Colon (tissue), 2 donors: Measurements from ENCODE around the gene EHF.

Source experiments
- FAIRE-seq: peaks from 2 replicates; lab custom pipeline; 2012; peaks lifted over from hg19 to GRCh38; lab: Jason Lieb, UNC
- donor health status: control.
- donor health status: control.

Gene EHF

DNA sequence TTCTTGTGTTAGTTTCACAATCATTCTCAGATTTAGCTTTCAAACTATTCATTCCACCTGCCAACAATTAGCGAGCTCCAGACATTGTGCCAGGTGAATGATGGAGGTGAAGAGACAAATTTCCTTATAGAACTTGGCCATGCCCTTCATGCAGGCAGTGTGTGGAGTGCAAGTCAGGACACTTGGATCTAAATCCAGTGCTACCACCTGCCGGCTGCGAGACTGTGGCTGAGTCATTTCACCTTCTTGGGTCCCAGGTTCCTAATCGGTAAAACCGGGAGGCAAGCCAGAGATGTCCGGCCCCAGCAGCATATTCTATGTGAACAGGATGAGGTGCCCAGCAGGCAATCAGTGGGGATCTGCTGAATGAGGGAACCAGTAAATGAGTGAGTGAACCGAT lies 18.6 kb upstream of the EHF start:
- FAIRE-seq, result no peak

DNA sequence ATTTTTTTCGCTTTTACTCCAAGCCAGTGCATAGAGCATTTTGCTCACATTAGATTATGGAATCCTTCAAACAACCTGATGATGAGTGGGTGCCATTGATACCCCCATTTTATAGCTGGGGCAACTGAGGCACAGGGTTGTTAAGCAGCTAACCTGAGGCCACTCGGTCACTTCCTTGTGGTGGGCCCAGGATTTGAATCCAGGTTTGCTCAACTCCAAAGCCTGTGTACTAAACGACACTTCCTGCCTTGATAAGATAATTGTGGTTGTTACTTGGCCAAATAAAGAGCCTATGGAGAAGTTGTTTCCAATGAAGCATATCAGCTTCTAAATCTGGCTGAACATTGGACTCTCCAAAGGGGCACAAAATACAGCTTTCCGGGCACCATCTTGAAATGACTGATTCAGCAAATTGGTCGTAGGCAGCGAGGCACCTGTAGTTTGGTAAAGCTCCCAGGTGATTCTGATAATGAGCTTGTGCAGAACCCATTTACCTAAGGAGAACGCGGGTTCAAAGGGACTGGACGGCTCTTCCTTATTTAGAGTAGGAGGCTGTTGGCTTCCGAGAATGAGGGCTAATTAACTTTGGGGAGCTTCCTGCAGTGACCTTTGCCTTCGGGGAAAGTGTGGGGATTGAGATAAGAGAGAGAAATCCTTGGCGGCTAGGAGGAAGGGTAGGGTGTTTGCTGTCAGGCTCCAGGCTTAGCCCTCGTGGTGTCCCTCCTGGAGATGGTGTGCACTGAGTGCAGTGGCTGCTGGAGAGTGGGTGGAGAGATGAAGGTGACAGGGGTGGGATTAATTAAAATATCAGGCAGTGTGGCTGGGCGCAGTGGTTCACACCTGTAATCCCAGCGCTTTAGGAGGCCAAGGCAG lies 17.5 kb upstream of the EHF start:
- FAIRE-seq, result no peak

DNA sequence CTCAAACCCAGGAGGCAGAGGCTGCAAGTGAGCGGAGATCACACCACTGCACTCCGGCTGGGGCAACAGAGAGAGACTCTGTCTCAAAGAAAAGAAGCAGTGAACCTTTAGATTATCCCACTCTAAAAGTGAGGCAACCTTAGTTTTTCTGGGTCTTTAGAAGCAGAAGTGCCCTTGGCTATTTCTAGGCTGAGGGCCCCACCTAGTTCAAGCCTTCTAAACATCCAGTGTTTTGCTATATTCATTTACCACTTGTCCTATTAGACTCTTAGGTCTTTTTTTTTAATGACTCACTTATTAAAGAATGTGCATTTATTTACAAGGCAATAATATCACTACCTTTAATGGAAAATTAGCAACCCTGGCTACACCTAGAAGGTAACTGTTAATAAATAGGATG lies 16.7 kb upstream of the EHF start:
- no peak for FAIRE-seq

DNA sequence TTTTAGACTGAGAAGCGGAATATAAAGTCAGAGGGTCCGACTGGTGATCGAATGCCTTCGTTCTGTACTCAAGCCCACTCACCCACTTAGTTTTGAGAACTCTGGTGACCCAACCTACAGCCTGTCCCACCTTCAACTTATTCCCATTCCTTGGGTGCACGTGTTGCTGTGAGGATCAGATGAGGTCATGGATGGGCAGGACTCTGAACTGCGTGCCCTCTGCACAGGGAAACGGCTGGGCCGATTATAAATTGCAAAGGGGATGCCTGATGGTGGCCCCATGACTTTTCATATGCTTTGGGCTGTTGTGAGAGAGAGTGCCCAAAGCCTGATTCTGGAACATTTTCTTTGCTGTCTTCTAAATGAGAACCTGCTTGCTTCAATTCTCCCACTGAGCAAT lies 16.0 kb upstream of the EHF start:
- no peak for FAIRE-seq

DNA sequence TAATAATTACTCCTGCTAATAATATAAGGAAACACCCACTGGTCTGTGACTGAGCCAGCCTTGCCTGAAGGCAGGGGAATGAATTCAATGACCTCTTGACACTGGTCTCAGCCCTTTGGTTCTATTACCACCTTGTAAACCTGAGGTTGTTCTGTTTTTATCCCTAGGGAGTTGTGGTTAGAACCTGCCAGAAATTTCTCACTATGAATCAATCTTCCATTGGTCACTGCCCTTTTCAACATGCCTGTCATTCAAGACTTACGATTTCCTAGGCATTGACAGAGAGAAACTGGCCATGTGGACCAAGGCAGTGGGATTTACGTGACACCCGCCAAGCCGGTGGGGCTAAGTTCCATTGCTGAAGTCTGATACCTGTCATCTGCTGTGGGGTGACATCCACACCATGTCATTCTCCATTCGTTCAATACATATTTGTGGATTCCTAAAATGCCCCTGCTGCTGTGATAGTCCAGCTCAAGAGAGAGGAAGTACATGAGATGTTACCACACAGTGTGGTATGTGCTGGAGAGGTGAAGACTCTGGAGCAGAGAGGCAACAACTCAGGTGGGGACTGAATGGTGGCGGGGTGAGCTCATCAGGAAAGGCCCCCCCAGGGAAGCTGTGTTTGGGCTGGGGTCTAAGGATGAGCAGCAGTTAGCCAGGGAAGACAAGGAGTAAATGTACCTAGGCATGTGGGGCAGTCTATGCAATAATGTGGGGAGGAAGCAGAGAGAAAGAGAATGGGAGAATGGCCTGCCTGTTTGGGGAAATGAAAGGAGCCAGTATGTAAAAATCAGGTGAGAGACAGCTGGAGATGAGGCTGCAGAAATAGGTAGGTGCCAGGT lies 15.2 kb upstream of the EHF start:
- FAIRE-seq, result no peak

DNA sequence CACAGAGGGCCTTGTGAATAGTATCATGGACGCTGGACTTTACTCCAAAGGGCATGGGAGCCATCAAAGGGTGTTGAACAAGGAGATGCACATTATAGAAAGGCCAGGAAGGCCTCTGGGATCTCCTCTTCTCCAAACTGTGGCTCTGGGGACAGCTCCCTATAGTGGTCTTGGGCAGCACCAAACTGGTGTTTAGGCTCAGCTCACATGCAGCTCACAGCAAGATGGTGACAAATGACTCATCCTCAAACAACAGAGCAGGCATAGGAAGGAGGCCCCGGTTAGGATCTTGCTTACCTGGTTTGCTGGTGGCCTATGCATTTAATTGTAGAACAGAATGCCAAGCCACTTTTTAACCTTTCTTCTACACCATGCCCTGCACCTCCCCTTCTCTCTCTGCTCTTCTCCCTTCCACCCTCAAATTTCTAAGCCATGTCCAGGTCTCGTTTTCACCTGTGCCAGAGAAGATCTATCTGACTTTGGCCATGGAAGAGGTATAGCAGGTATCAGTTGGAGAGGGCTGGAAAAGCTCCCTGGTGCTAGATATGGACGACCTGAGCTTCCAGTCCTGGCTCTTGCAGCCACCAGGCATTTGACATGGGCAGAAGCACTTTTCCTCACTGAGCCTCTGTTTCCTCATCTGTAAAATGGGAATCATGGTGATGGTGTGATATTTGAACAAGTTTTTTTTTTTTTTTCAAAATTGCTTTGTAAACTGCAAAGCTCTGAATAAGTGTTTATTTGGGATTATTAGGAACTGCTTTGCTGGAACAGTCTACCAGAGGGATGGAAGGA lies 14.4 kb upstream of the EHF start:
- FAIRE-seq, result no peak

DNA sequence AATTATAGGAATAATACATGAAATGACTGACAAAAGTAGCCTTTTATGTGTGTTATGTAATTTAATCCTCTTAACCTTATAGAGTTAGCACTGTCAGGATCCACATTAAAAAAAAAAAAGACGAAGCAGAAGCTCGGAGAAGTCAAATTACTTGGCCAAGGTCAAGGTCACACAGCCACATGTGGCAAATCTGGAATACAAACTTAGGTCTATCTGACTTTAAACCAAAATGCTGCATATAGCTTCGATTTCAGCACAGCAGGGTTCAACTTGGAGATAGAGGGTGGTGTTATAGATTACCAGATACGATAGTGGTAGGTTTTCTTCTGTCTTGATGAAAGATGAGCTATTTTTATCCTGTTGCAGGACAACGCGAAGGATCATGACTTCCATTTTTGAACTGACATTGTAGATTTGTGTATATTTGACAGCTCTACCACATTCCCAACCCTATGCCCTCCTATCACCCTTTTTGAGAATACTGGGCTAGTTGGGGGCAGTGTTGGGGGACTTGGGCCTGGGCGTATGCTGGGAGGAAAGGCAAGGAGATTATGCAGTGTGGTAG lies 11.6 kb upstream of the EHF start:
- no peak for FAIRE-seq

DNA sequence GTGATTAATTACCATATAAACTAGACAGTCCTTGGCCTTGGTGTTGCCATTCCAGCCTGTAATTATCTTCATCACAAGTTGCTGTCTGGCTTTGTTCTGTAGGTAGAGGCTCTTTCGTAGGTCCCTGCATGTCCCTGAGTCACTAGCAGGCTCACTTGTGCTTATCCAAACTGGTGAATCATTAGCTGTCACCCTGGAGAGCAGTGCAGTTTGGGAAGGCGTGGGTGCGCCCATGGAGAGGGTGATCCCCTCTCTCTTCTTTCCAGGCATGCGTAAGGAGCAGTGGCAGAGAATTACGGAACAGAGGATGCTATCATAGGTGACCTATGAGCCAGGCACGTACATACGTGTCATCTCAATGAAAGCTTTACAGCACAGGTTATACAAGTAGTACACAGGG lies 11.0 kb upstream of the EHF start:
- FAIRE-seq, result no peak

DNA sequence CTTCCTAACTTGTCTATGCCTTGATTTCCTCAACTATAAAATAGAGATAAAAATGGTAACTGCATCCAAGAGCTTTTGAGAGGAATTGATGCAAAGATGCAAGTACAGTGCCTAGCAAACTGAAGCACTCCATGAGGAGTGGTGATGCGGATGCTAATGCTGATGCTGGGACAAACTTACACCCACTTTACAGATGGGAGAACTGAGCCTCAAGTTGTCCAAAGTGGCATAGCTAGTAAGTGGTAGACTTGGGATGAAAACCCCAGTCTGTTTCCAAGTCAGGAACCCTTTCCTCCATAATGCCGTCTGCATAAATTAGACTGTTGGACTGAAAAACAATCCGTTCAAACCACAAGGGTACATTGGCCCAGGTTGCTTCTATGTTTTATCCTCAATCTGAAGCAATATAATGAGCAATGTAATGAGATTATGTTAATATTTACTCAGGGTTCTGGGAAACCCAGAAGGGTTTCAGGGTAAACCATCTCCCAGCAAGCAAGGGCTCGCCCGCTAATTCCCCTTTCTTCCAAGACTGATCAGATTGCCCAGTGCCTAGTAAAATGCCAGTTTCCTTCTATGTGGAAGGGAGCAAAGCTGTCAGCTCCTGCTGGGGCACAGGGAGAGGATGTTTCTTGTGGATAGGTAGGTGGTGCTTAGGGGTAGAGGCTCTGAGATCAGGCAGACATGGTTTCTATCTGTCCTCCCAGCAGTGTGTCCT lies 10.4 kb upstream of the EHF start:
- FAIRE-seq, result no peak

DNA sequence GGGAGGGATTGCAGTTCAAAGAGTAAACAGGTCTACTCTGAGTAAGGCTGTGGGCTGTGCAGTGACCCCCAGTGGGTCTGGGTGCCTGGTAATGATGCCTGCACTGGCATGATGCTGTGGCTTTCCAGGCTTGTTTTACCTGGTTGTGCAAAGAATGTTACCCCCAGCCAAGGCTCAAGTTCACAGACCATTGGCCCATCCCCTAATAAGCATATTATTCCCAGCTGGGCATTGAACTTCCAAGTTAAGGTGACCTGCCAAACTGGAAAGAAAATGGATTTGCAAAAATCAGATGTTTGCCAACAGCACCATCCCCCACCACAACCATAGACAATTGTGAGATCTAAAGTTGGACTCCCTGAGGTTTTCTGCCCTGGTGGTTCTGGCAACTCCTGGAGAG lies 7.9 kb upstream of the EHF start:
- no peak for FAIRE-seq

DNA sequence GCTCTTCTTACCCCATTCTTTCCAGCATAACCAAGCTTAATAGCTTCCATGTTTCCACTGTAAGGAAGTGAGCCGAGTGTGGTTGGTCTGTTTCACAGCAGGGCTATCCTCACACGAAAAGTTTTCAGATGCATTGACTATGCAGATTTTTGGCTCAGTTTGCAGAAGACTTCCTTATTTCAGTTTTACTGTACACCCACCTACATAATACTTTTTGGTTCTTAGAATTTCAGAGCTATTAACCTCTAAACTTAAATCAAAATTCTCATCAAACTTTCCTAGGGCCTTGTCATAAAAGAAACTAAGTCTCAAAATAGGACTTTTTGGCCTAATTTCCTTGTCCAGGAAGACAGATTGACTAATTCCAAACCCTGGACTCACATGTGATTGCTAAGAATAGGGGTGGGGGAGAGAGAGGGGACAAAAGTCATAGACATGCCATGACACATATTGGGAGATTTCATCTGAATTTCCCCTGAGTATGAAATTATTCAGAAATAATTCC lies 7.3 kb upstream of the EHF start:
- no peak for FAIRE-seq

DNA sequence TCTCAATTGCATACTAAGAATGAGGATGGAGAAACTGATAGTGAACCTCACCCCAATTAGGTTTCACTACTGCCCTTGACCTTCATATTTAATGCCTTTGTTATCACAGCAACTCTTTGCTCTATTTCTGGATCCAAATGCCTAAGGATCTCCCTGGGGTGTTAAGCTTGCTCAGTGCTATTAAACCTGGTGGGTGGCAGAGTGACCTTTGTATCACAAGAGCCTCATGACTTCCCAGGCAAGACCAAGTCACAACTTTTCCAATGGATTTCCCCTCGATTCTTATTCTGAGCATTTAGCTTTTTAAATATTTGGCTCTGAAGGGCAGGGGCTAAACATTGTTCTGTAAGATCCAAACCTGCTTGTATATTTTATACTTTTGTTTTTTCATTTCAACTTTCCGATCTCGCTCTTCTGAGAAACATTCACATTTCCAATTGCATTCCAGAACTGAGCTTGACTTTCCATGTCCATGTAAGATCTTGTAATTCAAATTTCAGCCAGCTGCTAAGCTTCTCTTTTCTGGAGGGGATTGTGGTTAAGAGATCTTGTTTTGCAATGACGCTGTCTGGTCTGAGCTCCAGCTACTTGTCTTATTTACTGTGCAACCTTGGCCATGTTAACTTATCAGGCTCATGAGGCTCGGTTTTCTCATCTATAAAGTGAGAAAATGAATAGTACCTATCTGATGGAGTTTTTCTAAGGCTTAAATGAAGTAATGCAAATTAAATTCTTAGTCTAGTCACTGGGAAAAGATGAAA lies 6.4 kb upstream of the EHF start:
- no peak for FAIRE-seq

DNA sequence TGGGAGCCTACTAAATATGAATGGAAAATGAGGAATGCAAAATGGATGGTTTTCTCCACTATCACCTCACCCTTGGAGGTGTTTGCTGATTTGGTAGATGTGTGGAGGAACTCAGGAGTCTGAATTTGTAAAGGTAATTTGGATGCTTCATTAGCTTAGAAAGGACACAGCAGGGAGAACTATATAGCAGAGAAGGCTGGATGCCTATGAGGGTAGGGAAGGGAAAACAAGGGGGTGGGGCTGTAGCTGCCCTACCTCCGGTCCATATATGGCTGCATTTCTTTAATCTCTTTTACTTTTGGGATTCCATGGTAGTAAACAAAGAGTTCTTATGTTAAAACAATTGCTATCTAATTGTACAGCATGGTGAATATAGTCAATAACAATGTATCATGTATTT lies 4.8 kb upstream of the EHF start:
- FAIRE-seq, result no peak

DNA sequence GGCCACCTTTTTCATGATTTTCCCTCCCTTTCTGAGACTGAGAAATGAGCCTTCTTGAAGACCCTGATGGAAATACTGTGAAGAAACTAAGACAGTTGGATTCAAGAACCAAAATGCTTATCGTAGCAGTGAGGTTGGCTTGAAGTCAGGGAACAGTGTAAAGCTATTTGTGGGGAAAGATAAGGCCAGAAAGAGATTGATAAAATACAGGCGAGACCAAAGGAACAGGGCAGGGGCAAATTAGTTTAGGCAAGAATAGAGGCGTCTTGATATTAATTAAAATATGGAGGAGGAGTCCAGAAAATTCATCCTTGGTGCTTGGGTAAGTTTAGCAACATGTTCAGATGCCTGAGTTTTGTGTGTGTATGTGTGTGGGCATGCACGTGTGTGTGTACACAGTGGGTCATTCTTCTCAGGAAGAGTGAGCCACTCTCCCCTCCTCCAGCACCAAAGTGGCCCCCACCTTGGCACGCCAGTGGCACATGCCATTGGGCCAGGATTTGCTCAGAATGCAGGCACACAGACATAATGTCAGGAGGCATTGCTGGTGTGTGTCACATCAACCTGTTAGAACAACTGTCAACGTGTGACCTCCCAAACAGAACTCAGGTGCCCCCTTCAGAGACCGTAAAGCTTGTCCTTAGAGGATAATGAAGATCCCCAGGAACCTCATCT lies 3.9 kb upstream of the EHF start:
- no peak for FAIRE-seq

DNA sequence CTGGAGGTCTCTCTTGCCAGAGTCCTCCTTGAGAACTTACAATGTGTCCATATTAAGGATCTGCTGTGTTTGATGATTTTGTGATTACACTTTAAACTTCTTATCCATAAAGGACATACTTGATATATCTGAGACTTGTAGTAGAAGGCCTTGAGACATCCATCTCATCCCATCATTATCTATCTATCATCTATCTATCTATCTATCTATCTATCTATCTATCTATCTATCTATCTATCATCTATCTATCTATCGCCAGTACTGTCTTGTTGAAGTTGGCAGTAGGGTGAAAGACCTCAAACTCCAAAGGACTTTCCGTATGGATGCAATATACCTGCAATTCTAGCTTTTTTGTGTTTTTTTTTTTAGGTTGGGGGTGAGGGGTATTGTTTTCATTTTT lies 2.5 kb upstream of the EHF start:
- no peak for FAIRE-seq

DNA sequence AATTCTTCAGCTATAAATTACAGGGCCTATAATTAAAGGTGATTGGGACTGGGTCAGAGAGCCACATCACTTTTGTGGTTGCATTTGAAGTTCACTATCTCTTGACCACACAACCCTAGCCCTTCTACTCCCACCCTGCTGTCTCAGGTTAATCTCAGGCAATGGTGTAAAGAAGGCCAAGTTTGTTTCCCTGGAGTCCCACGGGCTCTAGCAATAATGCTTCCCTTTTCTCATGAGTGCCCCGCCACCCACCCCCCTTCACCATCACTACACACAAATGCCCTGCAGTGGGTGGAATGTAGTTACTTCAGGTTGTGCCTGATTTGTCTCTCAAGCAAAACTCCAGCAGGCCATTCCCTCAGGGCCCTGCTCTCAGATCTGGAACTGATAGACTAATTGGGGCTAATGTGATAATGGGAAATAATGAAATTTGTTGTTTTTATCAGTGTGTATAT lies 1.8 kb upstream of the EHF start:
- FAIRE-seq, result no peak

DNA sequence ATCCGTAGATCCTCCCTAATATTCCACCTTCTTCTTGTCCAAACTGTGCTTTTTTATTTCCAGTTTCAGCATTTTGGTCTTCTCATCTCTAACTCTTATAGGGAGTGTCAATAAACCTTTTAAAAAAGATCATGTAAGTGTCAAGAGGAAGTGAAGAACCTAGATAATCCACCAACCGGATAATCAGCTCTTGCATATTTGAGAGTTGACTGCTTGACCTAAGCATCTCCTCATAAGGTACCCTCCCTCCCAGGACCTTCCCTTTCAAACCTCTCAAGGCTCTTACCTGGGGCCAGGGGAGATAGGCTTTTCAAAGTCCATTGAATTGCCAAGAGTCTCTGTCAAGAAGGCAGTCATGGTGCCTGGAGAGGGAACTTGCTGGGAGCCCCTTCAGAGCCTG lies 691 bp upstream of the EHF start:
- FAIRE-seq, result no peak

DNA sequence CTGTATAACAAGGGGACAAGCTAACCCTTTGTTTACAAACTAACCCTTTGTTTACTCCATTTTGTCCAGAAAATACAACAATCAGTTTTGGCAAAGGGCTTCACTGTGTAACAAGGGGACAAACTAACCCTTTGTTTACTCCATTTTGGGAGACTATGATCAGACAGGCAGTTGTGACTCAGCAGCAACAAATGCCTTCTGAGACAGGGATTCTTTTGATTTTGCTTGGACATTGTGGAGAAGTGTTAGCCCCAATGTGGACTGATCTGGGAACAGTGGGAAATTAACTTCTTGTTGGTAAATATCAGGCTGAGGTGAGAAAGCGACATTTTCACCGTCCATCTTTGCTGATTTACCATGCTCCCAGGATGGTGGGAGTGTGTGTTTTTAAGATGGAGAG lies 983 bp downstream of the EHF start:
- FAIRE-seq, result no peak

DNA sequence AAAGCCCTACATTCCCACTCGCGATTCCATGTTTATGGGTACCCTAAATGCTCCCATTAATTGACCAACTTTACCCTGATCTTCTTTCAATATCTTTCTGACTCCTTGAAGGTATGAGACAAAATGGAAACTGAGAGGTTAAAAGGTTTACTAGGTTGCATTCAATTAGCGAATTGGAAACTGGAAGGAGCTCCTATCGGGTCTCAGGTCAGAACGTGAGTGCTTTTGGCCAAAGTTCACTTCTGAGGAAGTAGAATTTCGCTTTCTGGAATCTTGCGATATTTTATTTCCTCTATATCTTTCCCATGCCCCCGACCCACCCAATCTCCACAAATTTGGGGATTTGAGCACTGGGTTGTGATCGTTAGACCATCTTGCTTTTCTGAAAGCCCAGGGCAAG lies 2.6 kb downstream of the EHF start:
- no peak for FAIRE-seq

DNA sequence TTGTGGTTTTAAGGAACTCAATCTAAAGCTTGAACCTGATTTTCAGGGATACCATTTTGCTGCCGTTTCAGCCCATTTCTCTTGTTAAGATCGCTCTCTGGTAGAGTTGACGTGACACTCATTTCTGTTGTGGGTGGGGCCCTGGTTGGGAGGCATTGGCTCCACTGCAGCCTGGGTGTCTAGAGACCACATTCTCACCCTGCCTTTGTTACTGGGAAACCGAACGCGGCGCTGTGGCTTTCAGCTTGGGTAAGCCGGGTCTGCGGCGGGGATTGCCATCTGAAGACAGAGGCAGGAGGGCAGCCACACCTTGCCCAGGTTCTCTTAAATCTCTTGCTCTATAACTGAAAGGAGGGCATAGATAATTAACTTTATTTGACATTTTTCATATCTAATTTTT lies 3.2 kb downstream of the EHF start:
- FAIRE-seq, result no peak
